HG03039 (cell line): ENCODE measurements around the gene GBX1.

Experiments used
- ATAC-seq: cut with Tn5 transposase; IDR thresholded peaks from one replicate; pipeline ENCODE4 v1.9.1; 2021; ENCODE audit warnings: mild to moderate bottlenecking, moderate library complexity; ENCODE audit not compliant: unreplicated experiment

Gene GBX1

GRCh38 chr7:151116603-151117440 lies 50.7 kb downstream of the GBX1 start:
- ATAC-seq = no peak

- ATAC-seq = no peak
These were observed 51.6 kb downstream of the GBX1 start for GRCh38 chr7:151115836-151116418.

DNA sequence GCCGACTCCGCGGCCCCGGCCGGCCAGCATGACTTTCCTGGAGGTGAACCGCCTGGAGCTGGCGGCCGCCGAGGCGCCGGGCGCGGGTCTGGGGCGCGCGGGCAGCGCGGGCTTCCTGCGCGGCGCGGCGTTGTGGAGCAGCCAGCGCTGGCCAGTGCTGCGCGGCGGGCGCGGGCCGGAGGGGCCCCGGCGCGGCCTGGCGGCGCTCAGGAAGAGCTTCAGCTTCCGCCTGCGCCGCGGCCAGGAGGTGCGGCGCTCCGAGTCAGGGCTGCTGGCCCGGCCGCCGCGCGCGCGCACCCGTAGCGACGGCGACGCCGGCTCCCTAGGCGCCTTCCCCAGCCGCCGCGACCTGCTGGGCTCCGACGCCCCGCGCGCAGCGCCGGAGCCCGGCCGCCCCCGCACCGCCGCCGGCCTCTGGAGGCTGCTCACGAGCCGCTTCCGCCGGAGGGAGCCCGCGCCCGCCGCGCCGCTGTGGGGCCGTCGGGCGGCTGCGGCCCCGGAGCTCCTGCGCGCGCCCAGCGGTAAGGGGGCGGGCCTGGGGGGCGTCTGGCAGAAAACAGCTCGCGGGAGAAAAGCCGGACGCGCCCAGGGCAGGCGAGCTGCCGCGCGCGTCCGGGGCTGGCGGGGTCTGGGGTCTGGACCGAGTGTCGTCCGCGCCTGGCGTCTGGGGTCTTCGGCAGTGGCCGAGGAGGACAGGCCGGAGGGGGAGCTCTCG lies 52.2 kb downstream of the GBX1 start:
- ATAC-seq = no peak

DNA sequence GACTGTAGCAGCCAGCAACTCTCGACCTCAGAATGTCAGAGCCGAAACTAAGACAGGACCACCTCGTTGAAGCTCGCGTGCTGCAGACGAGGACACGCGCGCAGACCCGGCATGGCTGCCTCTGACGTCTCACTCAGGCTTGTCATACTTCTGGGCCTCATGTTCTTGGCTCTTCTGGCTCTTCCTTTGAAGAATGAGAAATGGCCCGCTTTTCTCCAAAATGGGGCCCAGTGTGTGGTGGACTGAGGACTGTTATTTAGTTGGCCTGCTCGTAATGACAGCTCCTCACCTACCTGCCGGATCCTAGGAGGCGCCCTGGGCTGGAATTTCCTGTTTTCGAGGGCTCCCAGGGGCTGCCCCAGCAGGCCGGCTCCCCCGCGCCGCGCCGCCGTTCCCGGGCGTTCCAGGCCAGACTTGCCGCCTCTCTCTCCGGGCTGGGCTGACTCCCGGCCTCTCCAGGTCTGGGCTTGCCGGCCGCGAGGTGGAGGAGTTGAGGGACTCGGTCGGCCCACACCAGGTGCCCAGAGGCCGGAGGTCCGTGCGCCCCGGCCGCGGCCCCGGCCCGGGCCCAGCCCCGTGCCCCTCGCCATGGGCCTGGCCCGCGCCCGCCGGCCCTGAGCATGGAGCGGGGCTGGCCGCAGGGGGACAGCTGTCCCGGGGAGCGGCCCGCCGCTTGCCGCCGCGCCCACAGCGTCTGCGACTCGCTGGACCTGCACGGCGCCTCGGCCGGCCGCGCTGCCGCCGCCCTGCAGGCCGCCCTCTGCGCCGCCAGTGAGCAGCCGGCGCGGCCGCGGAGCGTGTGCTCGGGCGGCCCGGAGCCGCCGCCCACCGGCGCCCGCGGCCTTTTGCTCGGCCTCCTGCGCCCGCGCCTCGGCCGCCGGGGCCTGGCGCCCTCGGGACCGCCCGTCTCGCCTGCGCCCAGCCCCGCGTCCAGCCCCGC lies 53.1 kb downstream of the GBX1 start:
- ATAC-seq = no peak

DNA sequence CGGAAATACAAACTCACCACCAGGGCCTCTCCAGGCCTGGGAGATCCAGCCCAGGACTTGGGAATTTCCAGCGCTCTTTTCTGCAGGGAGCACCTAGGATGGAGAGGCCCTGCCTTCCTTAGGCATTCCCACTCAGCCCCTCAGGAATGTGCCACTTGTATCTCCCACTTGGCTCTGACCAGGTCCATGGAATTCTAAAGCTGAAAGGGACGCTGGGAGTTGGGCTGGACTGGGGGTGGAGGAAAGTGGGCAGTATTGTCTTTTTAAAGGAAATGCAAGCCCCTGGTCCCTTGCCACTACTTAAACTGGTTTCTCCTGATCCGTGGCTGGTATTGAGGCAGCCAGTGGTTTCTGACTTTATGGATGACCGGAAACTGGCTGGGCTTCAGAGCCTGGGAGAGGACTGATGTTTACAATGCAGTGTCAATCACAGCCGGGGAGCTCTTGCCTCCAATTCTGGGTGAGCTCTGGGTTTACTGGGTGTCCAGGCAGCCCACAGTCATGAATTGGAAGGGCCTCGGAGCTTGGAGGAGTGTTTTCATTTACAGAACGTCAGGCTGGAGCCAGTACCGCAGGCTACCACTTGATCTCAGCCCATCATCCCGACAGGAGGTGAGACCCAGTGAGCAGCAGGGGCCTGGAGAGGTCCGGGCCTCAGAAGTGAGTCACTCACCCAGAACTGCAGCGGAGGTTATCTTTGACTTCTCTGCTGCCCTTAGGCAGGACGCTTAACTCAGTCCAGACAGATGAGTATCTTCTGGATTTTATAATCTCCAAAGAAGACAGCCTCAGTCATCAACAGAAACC lies 53.9 kb downstream of the GBX1 start:
- no peak for ATAC-seq

- no peak for ATAC-seq
These were observed 56.4 kb downstream of the GBX1 start for GRCh38 chr7:151110941-151111645.

DNA sequence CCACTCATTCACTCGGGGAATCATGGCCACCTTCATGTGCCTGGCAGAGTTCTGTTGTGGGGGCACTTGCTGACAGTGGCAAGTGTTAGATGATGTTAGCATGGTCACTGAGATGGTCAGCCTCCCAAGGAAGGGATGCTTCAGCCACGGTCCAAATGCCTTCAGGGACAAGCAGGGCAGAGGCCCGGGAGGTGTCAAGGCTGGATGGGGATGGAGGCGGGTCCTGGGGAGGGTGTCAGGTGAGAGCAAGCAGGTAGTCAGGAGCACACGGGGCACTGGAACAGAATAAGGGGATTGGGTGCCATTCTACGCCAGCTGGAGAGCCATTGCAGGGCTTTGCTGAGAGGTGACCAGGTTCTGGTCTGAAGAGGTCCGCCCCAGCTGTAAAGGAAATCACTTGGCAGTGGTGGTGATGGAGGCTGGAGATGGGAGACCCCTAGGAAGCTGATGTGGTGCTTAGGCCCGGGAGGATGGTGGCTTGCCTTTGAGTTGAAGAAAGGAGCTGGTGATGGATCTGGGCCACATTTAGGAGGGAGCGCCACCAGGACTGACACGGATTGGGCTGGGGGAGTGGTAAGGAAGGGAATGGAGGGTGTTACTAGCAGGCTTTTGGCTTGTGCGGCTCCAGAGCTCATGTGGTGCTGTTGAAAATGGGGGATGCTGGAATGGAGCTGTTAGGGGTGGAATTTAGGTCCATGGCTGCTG lies 57.1 kb downstream of the GBX1 start:
- ATAC-seq = no peak

DNA sequence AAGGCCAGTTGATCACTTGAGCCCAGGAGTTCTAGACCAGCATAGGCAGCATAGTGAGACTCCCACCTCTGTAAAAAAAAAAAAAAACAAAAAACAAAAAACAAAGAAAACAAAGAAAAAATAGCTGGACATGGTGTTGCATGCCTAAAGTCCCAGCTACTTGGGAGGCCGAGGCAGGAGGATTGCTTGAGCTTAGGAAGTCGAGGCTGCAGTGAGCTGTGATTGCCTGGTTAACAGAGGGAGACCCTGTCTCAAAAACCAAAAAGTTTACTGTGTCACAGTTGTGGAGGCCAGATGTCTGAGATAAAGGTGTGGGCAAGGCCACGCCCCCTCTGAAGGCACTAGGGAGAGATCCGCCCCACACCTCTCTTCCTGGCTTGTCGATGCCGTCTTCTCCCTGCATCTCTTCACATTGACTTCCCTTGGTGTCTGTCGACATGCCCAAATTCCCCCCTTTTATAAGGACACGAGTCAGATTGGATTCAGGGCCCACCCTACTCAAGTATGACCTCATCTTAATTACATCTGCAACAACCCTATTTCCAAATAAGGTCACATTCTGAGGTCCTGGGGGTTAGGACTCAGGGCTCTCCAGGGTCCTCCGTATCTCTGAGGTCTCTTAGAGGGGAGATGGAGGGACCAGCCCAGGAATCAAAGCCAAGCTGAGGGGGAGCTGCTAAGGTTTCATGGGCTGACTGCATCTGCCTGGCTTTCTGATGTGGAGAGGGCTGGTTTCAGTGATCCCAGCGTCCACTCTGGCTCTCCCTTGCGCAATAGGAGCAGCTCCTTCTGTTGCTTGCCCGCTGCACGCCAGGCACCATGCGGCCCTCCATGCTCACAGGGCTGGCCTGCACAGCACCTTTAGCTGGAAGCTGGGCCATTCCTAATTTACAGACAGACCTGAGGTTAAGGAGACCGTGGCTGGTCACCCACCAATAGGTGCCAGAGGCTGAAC lies 58.1 kb downstream of the GBX1 start:
- no peak for ATAC-seq

GRCh38 chr7:151107882-151108281 lies 59.6 kb downstream of the GBX1 start:
- no peak for ATAC-seq

- ATAC-seq = no peak
These were observed 62.9 kb downstream of the GBX1 start for GRCh38 chr7:151104411-151105235.

DNA sequence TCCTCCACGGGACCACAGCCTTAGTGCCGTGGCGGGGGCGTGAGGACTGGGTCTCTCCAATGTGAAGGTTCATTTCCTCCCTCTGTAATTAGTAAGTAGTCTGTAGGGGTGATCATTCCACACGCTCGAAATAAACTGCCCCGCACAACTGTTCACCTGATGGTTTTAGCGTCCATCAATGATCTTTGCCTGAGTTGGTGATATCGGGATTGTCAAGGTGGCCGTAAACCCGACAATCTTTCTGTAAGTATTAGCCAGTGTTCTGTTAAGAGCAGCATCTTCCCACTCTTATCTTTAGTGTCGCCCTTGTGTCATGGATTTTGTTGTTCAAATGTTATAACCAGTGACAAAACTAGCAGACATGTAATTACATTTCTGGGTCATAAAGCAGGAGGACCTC lies 63.5 kb downstream of the GBX1 start:
- no peak for ATAC-seq

DNA sequence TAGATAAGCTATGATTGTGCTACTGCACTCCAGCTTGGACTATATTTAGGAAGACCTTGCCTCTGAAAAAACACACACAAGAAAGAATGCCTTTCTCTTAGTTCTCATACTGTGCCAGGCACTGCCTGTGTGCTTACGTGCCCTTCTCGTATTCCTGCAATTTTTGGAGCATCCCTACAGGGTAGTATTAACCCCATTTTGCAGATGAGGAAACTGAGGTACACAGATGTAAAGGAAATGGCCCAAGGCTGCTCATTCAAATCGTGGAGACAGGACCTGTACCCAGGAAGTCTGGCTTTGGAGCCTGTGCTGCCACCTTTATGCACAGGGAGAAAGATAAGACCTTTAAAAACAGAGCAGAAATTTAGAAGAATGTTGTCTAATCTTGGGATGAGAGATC lies 64.5 kb downstream of the GBX1 start:
- no peak for ATAC-seq

- ATAC-seq = no peak
These were observed 65.7 kb downstream of the GBX1 start for GRCh38 chr7:151101621-151102396.

DNA sequence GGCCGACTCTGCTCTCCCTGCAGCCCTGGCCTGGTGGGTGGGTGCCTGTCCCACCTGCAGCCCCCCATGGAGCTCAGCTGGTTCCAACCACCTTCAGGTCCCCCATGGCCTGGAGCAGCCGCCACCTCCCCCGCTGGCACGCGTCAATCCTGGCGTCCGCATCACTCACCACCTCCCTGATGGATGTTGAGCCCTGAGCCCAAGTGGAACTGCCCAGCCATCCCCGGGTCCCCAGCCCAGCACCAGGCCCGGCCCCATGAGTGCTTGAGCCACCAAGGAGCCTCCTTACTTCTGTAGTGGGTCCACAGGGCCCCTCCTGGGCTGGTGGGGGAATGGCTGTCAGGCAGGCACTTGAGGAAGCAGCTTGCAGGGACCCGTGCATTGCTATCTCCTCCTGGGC lies 66.6 kb downstream of the GBX1 start:
- no peak for ATAC-seq

GRCh38 chr7:151099486-151100211 lies 67.8 kb downstream of the GBX1 start:
- no peak for ATAC-seq
